Gastroesophageal sphincter (tissue), 4 donors: ENCODE measurements around the gene ST6GALNAC3. TPM values are rescaled to one million over a fixed set of nuclear protein-coding genes. Genes with fewer than 3 reads are reported as not detected.

ENCODE experiments used
- ATAC-seq: fragments of 150-250 bp; one replicate; pipeline ENCODE4 v1.9.1; 2016; ENCODE audit warnings: mild to moderate bottlenecking, moderate library complexity
- H3K27ac ChIP-seq, 4 donors: fragments of 200-600 bp; sonication (generic) in 3 of 4; 1 replicate in 3 of 4; 2 replicates in 1 of 4; pipeline ENCODE4 v1.5.1; 2016 to 2019
- H3K27me3 ChIP-seq: fragments of 200-600 bp; sonication (generic); one replicate; pipeline ENCODE4 v1.5.1; 2019
- H3K36me3 ChIP-seq, 2 donors: fragments of 200-600 bp; sonication (generic); one replicate each; pipeline ENCODE4 v1.5.1; 2019; ENCODE audit warnings: control low read depth in 1 of 2
- H3K4me1 ChIP-seq, 3 donors: fragments of 200-600 bp; sonication (generic); 1 replicate in 2 of 3; 2 replicates in 1 of 3; pipeline ENCODE4 v1.5.1; 2016 to 2019; ENCODE audit warnings: control low read depth in 2 of 3
- H3K4me3 ChIP-seq, 2 donors: fragments of 200-600 bp; sonication (generic); one replicate each; pipeline ENCODE4 v1.5.1; 2019; ENCODE audit warnings: mild to moderate bottlenecking in 1 of 2, moderate library complexity in 1 of 2
- H3K9me3 ChIP-seq, 3 donors: fragments of 200-600 bp; sonication (generic); one replicate each; pipeline ENCODE4 v1.5.1; 2017 to 2019; ENCODE audit warnings: control low read depth in 2 of 3
- EP300 ChIP-seq: sonication (generic); formaldehyde crosslinking; IDR thresholded peaks from one replicate; pipeline ENCODE4 v1.6.1; 2017; ENCODE audit warnings: antibody characterized with exemption, mild to moderate bottlenecking
- POLR2A ChIP-seq, 2 donors: fragments of 450-650 bp; IDR thresholded peaks; one replicate each; pipeline ENCODE4 v1.6.1; 2017; ENCODE audit warnings: antibody characterized with exemption in 2 of 2, mild to moderate bottlenecking in 2 of 2, moderate library complexity in 1 of 2
- POLR2AphosphoS5 ChIP-seq: sonication (generic); formaldehyde crosslinking; IDR thresholded peaks from one replicate; pipeline ENCODE4 v1.6.1; 2017; ENCODE audit warnings: antibody characterized with exemption
- WGBS, 2 donors: methylation state at CpG; one replicate each; pipeline ENCODE4 v1.1.5; 2018; ENCODE audit warnings: low coverage in 1 of 2; 5-methylcytosine and 5-hydroxymethylcytosine counted together
- total RNA-seq, 4 donors: library from RNA; depleted of rRNA; stranded (reverse); fragments of >200 nt; gene quantifications; one replicate each; pipeline ENCODE4 v1.1.0, GENCODE V29; 2016
- TF ChIP-seq, protein P1 (sequence below), 4 experiments: fragments of 200-600 bp in 2 of 4; fragments of 450-650 bp in 2 of 4; sonication (generic) in 1 of 4; IDR thresholded peaks; one replicate each; pipeline ENCODE4 v1.5.1; 2017 to 2019; ENCODE audit warnings: antibody characterized with exemption in 4 of 4, mild to moderate bottlenecking in 2 of 4, moderate library complexity in 2 of 4

The ST6GALNAC3 gene
- total RNA-seq, 4 donors from 2014 or later, result 2.8 to 10.6 (median 3.3) TPM

DNA sequence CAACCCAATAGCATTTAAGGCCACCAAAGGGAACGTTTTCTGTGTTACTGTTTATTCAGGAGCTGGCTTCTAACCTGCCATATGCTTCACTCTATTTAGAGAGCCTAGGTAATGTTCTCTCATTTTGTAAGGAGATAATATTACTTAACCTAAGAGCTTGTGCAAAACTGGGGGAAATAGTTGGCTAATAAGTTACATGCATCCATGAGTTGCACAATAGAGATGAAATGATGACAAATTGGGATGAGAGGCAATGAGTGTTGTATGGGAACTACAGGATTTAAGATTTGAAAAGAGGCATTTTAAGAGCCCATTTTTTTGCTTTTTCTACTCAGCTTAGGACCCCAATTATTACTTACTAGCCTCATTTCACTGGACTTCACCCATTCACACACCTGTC, 151.0 kb downstream of the ST6GALNAC3 start:
- Histone ChIP-seq H3K27ac (no peak overlapping the region), H3K4me3 (no peak overlapping the region), H3K9me3 (no peaks in the 10 kb centered on the region), H3K4me1 (no peaks in the 10 kb centered on the region), H3K27me3 (no peaks in the 10 kb centered on the region), H3K36me3 (no peaks in the 10 kb centered on the region)
- no peak for ATAC-seq
- whole genome bisulfite sequencing, 2 donors, result 50% methylated on average over 1 of the region's 1 CpG; no CpG with 5 or more reads in 1 of the 2 donors
- TF ChIP-seq, protein P1, sequence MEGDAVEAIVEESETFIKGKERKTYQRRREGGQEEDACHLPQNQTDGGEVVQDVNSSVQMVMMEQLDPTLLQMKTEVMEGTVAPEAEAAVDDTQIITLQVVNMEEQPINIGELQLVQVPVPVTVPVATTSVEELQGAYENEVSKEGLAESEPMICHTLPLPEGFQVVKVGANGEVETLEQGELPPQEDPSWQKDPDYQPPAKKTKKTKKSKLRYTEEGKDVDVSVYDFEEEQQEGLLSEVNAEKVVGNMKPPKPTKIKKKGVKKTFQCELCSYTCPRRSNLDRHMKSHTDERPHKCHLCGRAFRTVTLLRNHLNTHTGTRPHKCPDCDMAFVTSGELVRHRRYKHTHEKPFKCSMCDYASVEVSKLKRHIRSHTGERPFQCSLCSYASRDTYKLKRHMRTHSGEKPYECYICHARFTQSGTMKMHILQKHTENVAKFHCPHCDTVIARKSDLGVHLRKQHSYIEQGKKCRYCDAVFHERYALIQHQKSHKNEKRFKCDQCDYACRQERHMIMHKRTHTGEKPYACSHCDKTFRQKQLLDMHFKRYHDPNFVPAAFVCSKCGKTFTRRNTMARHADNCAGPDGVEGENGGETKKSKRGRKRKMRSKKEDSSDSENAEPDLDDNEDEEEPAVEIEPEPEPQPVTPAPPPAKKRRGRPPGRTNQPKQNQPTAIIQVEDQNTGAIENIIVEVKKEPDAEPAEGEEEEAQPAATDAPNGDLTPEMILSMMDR (IDR thresholded peaks at IDR 0.05), result no peak
- no peak for TF ChIP-seq POLR2A (IDR thresholded peaks at IDR 0.05)
- TF ChIP-seq POLR2AphosphoS5, result no peak

DNA sequence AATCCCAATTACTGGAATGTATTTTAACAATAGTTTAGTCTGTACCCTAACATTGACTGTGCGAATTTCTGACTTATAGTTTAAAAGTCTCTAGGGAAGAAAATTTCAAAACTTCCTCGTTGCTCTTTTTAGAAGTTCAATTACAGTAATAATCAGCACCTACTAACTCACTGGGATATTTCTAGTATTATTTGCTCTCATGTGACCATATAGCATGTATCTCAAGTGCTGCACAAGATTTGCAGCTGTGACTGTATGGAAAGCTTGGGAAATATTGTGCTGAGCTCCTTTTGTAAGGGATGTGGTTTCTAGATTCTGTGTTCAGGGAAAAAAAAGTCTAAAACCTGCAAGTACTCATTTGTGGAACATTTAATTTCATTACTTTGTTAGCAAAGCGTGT, 153.1 kb downstream of the ST6GALNAC3 start:
- no peaks in the 10 kb centered on the region for H3K36me3 ChIP-seq
- TF ChIP-seq, protein P1 (IDR thresholded peaks at IDR 0.05), result no peak
- TF ChIP-seq EP300 (no peak), POLR2AphosphoS5 (no peak), POLR2A (IDR thresholded peaks at IDR 0.05) (no peak)
- H3K9me3 ChIP-seq, result no peaks in the 10 kb centered on the region
- H3K4me1 ChIP-seq, result no peaks in the 10 kb centered on the region
- ATAC-seq, result no peak
- H3K27ac ChIP-seq, result no peak overlapping the region
- H3K4me3 ChIP-seq, result no peak overlapping the region
- no peaks in the 10 kb centered on the region for H3K27me3 ChIP-seq
- WGBS, 2 donors, result 70 to 77% methylated on average over 3 of the region's 3 CpGs

DNA sequence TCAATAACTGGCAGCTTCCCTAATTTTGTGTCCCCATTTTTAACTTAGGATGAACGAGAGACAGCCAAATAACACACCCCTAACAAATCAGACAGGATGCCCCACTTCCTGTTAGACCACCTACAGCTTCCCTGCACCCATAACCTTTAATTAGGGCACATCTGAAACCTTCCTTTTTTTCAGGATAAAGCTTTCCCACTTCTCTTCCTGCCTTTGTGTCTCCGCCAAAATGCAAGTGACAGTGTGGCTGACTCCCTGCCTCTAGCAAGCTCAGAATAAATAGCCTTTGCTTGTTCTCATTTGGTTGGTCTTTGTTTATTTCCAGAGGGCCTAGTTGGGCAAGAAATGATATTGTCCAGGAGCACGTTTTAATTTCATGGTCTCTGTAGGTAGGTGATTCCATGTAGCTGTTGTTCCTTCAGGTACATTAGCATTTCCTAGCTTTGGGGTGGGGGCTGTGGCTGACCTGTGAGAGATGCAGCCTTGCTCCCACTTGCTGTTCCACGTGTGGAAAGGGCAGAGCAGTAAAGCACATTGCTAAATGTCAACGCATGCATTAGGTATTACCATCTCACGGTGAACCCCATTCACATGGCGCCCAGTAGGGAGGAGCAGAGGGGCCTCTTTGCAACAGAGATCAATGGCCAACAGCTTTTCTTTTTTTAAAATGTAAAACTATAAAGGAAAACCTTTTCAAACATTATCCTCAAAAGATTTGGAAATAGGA, 154.9 kb downstream of the ST6GALNAC3 start:
- Histone ChIP-seq H3K36me3 (no peaks in the 10 kb centered on the region), H3K4me1 (no peaks in the 10 kb centered on the region), H3K4me3 (no peak overlapping the region), H3K27me3 (no peaks in the 10 kb centered on the region), H3K9me3 (no peaks in the 10 kb centered on the region), H3K27ac (no peak overlapping the region)
- ATAC-seq, result no peak
- WGBS, 2 donors, result 62 to 72% methylated on average over 2 to 7 of the region's 7 CpGs
- no peak for TF ChIP-seq EP300
- TF ChIP-seq, protein P1 (IDR thresholded peaks at IDR 0.05), result no peak
- no peak for TF ChIP-seq POLR2A (IDR thresholded peaks at IDR 0.05)

DNA sequence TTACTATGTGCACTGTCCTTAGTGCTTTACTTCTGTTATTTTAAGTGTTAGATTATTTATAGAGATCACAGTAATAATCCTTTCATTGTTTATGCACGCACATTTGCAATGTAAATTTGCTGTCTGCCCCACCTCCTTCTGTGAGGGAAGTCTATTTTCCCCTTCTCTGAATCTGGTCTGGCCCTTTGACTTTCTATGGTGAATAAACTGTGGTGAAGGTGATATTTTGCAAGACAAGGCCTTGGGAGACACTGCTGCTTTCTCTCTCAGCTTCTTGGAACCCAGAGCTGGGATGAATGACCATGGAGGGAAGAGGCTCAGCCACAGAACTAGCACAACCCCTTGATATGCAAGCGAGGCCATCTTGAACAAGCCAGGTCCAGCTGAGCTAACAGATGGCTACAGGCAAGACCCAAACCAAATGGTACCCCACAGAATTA, 156.3 kb downstream of the ST6GALNAC3 start:
- no peaks in the 10 kb centered on the region for H3K27me3 ChIP-seq
- H3K27ac ChIP-seq, result no peak overlapping the region
- WGBS, 2 donors, result 67 to 94% methylated on average over 1 to 2 of the region's 2 CpGs
- TF ChIP-seq EP300 (no peak), POLR2A (IDR thresholded peaks at IDR 0.05) (no peak), POLR2AphosphoS5 (no peak)
- TF ChIP-seq, protein P1 (IDR thresholded peaks at IDR 0.05), result no peak
- no peak overlapping the region for H3K4me3 ChIP-seq
- no peaks in the 10 kb centered on the region for H3K4me1 ChIP-seq
- ATAC-seq, result no peak
- H3K36me3 ChIP-seq, result no peaks in the 10 kb centered on the region
- no peaks in the 10 kb centered on the region for H3K9me3 ChIP-seq

DNA sequence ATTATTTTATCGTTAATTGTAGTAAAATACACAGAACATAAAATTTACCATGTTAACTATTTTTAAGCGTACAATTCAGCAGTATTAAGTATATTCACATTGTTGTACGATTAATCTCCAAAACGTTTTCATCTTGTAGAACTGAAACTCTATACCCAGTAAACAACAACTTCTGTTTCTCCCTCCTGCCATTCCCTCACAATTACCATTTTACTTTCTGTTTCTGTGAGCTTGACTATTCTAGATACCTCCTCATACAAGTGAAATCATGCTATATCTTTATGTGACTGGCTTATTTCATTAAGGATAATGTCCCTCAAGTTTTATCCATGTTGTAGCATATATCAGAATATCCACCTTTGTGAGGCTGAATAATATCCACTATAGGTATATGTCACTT, 156.8 kb downstream of the ST6GALNAC3 start:
- Histone ChIP-seq H3K27ac (no peak overlapping the region), H3K36me3 (no peaks in the 10 kb centered on the region), H3K27me3 (no peaks in the 10 kb centered on the region), H3K4me3 (no peak overlapping the region), H3K4me1 (no peaks in the 10 kb centered on the region), H3K9me3 (no peaks in the 10 kb centered on the region)
- WGBS, 2 donors, result 76 to 78% methylated on average over 4 of the region's 4 CpGs
- TF ChIP-seq, protein P1 (IDR thresholded peaks at IDR 0.05), result no peak
- no peak for TF ChIP-seq POLR2AphosphoS5
- no peak for TF ChIP-seq POLR2A (IDR thresholded peaks at IDR 0.05)
- no peak for TF ChIP-seq EP300
- ATAC-seq, result no peak
